Endothelial cell of umbilical vein (primary cell): Measurements from ENCODE around the gene SUGCT. TPM values are rescaled to one million over a fixed set of nuclear protein-coding genes. Genes with fewer than 3 reads are reported as not detected.

Experiments
- BruUV-seq: library from RNA; stranded (reverse); fragments of 400-500 nt; replicated peaks from 2 replicates; lab custom pipeline; 2021; lab: Mats Ljungman, UMichigan
- CTCF ChIA-PET: fragments of 300-600, 350-600 bp; sonication (Branson Sonifier 250); formaldehyde crosslinking; loops from one replicate; lab custom pipeline; 2021; ENCODE audit warnings: antibody characterized with exemption, inconsistent platforms; lab: Charles Lee
- POLR2A ChIA-PET: fragments of 300-600, 350-600 bp; sonication (Branson Sonifier 250); formaldehyde crosslinking; loops from one replicate; lab custom pipeline; 2021; ENCODE audit warnings: antibody characterized with exemption, inconsistent platforms; lab: Charles Lee
- DNase-seq: peaks from one replicate; pipeline ENCODE4 v3.0.0-alpha.2; 2011; ENCODE audit warnings: low read depth, low spot score
- FAIRE-seq: peaks from 2 replicates; lab custom pipeline; 2011; peaks lifted over from hg19 to GRCh38; lab: Jason Lieb, UNC
- H2AFZ ChIP-seq: 2 replicates; pipeline ENCODE4 v1.6.0; 2012; ENCODE audit warnings: low read depth, low read length, control low read depth, inconsistent platforms
- H3K27ac ChIP-seq: 2 replicates; pipeline ENCODE4 v1.5.1; 2011; ENCODE audit warnings: low read depth, mild to moderate bottlenecking, control low read depth, low read length, moderate library complexity; ENCODE audit not compliant: insufficient read depth
- H3K27me3 ChIP-seq, 2 experiments: 2 replicates each; pipeline versions ENCODE4 v1.6.0 to v1.6.1; 2011; ENCODE audit warnings: low read length in 2 of 2, mixed read lengths in 1 of 2; ENCODE audit not compliant: control insufficient read depth in 2 of 2, insufficient read depth in 2 of 2
- H3K36me3 ChIP-seq, 2 experiments: 2 replicates in 1 of 2; 3 replicates in 1 of 2; pipeline ENCODE4 v1.5.1; 2011; ENCODE audit warnings: low read length in 2 of 2, mild to moderate bottlenecking in 1 of 2, moderate library complexity in 1 of 2; ENCODE audit not compliant: control insufficient read depth in 2 of 2, insufficient read depth in 2 of 2; ENCODE audit errors: extremely low read depth in 1 of 2
- H3K4me1 ChIP-seq: 3 replicates; pipeline ENCODE4 v1.5.1; 2011; ENCODE audit warnings: mild to moderate bottlenecking, low read length; ENCODE audit not compliant: control insufficient read depth, insufficient read depth; ENCODE audit errors: extremely low read depth
- H3K4me2 ChIP-seq: 2 replicates; pipeline ENCODE4 v1.6.1; 2011; ENCODE audit warnings: low read length, control low read depth, mixed read lengths; ENCODE audit not compliant: insufficient read depth
- H3K4me3 ChIP-seq, 3 experiments: fragments of 200-600 bp in 1 of 3; sonication (generic), shearing (Covaris generic) in 1 of 3; replicated peaks in 1 of 3; 2 replicates each; pipeline ENCODE4 v1.5.1; 2011 to 2016; ENCODE audit warnings: control low read depth in 3 of 3, low read length in 3 of 3, mild to moderate bottlenecking in 2 of 3, inconsistent platforms in 1 of 3, low read depth in 1 of 3, moderate library complexity in 1 of 3; ENCODE audit not compliant: insufficient read depth in 1 of 3
- H3K79me2 ChIP-seq: 2 replicates; pipeline ENCODE4 v1.6.0; 2012; ENCODE audit warnings: low read length, inconsistent platforms; ENCODE audit not compliant: control insufficient read depth, insufficient read depth
- H3K9ac ChIP-seq: replicated peaks from 2 replicates; pipeline ENCODE3; 2011; ENCODE audit warnings: low read length, control low read depth; ENCODE audit not compliant: insufficient read depth; ENCODE audit errors: extremely low read depth
- H3K9me1 ChIP-seq: replicated peaks from 3 replicates; pipeline ENCODE4 v1.6.0; 2011; ENCODE audit warnings: mild to moderate bottlenecking, low read length; ENCODE audit not compliant: control insufficient read depth, insufficient read depth; ENCODE audit errors: extremely low read depth
- H3K9me3 ChIP-seq: replicated peaks from 2 replicates; pipeline ENCODE4 v1.5.1; 2012; ENCODE audit warnings: low read length, inconsistent platforms; ENCODE audit not compliant: control insufficient read depth, insufficient read depth
- H4K20me1 ChIP-seq: replicated peaks from 2 replicates; pipeline ENCODE3; 2011; ENCODE audit warnings: mild to moderate bottlenecking, low read length; ENCODE audit not compliant: control insufficient read depth, insufficient read depth; ENCODE audit errors: extremely low read depth
- EZH2 ChIP-seq: IDR thresholded peaks from 2 replicates; pipeline ENCODE4 v1.6.1; 2012; ENCODE audit warnings: borderline replicate concordance, low read depth, mild to moderate bottlenecking, moderate library complexity, low read length, inconsistent platforms; ENCODE audit not compliant: severe bottlenecking
- FOS ChIP-seq: IDR thresholded peaks from 2 replicates; pipeline ENCODE4 v1.6.1; 2011; ENCODE audit warnings: mild to moderate bottlenecking, low read length, moderate library complexity, borderline replicate concordance; ENCODE audit not compliant: insufficient read depth
- GATA2 ChIP-seq: IDR thresholded peaks from 2 replicates; pipeline ENCODE4 v1.7.0; 2011; ENCODE audit warnings: low read depth, mild to moderate bottlenecking, moderate library complexity, mixed read lengths, low read length; ENCODE audit not compliant: insufficient read length, insufficient read depth
- JUN ChIP-seq: IDR thresholded peaks from 2 replicates; pipeline ENCODE4 v1.6.1; 2011; ENCODE audit warnings: borderline replicate concordance, low read depth; ENCODE audit not compliant: insufficient read length, insufficient read depth
- MAX ChIP-seq: IDR thresholded peaks from 2 replicates; pipeline ENCODE4 v1.6.1; 2011; ENCODE audit not compliant: insufficient read depth, insufficient read length
- MYC ChIP-seq: IDR thresholded peaks from one replicate; pipeline ENCODE4 v1.6.1; 2011; ENCODE audit warnings: mild to moderate bottlenecking, low read depth, low read length
- POLR2A ChIP-seq: IDR thresholded peaks from 2 replicates; pipeline ENCODE4 v1.6.1; 2012; ENCODE audit warnings: low read depth, mild to moderate bottlenecking, control low read depth, low read length
- POLR2AphosphoS5 ChIP-seq: IDR thresholded peaks from 2 replicates; pipeline ENCODE4 v1.6.1; 2012; ENCODE audit warnings: low read depth, mild to moderate bottlenecking, control low read depth, low read length, moderate library complexity; ENCODE audit not compliant: insufficient read depth
- dilution Hi-C: fragments of 300-500 bp; cut with MboI; formaldehyde crosslinking; loops from one replicate; pipeline ENCODE4 v1.15.0; 2019; ENCODE audit warnings: low sequenced_read_pairs; ENCODE audit not compliant: extremely low pct_ligation_motif_present
- intact Hi-C: fragments of 100-400 bp; cut with micrococcal nuclease; formaldehyde crosslinking; loops from one replicate; pipeline ENCODE4 v1.10.0; 2022
- polyA plus RNA-seq, 4 experiments: library from polyadenylated mRNA; depleted of rRNA in 3 of 4; stranded (reverse) in 3 of 4; unstranded in 1 of 4; fragments of >200 nt; gene quantifications; 2 replicates each; pipeline versions ENCODE4 v1.2.1 to v1.2.3, GENCODE V29; 2011 to 2012; ENCODE audit warnings: missing spikeins in 1 of 4
- total RNA-seq: library from RNA; stranded (reverse); gene quantifications from 2 replicates; pipeline ENCODE4 v1.2.3, GENCODE V29; 2021
- TF ChIP-seq, protein P1 (sequence below), 2 donors: IDR thresholded peaks; 1 replicate in 1 of 2; 2 replicates in 1 of 2; pipeline ENCODE4 v1.5.1; 2011; ENCODE audit warnings: low read length in 2 of 2, mild to moderate bottlenecking in 2 of 2, moderate library complexity in 2 of 2, control low read depth in 1 of 2, inconsistent platforms in 1 of 2, low read depth in 1 of 2; ENCODE audit not compliant: insufficient read depth in 1 of 2; ENCODE audit errors: extremely low read depth in 1 of 2

Gene SUGCT
- total and polyA plus RNA-seq, 2 donors (not counting 3 experiments of a cell fraction or from before 2014, with no cell fraction given) = 1.2 to 1.4 TPM

DNA sequence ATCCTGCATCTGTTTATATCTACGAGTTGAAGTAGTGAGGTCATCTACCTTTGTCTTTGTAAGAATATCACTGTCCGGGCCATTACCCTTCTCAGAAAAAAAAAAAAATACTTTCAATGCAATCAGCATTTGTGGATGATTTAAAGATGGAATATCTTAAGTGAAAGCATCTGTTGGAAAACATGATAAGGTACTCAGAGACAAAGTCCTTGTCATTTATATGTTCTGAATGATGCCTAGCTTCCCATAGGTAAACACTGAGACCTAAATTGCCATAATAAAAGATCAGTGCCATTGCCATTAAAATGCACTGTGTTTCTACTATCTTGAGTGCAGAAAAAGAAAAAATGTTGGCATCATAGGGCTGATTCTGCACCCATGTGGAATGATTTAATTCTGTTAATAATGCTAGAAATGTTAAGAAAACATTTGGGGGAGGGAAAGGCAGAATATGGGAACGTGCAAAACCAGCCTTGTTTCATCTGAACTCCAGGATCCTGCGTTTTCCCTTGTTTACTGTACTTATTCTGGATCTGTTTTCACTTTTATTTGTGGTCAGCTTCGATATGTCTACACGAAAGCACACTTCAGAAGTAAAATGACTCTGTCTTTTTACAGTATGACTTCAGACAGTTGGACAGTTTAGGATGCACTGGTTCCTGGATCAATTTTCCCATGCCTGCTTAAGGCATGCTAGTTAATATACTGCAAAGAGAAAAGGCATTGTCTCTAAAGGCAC lies 669.8 kb downstream of the SUGCT start:
- BruUV-seq = no TSS peak
- no peaks in the 10 kb centered on the region for H3K9me3 ChIP-seq
- DNase-seq (no peak), FAIRE-seq (no peak)
- no peaks in the 10 kb centered on the region for H3K79me2 ChIP-seq
- TF ChIP-seq MYC (no peak), POLR2A (no peak), POLR2AphosphoS5 (no peak), MAX (no peak), GATA2 (no peak), FOS (no peak), EZH2 (no peak), JUN (no peak)
- TF ChIP-seq, protein P1, sequence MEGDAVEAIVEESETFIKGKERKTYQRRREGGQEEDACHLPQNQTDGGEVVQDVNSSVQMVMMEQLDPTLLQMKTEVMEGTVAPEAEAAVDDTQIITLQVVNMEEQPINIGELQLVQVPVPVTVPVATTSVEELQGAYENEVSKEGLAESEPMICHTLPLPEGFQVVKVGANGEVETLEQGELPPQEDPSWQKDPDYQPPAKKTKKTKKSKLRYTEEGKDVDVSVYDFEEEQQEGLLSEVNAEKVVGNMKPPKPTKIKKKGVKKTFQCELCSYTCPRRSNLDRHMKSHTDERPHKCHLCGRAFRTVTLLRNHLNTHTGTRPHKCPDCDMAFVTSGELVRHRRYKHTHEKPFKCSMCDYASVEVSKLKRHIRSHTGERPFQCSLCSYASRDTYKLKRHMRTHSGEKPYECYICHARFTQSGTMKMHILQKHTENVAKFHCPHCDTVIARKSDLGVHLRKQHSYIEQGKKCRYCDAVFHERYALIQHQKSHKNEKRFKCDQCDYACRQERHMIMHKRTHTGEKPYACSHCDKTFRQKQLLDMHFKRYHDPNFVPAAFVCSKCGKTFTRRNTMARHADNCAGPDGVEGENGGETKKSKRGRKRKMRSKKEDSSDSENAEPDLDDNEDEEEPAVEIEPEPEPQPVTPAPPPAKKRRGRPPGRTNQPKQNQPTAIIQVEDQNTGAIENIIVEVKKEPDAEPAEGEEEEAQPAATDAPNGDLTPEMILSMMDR (IDR thresholded peaks at IDR 0.05; ENCODE audit: extremely low read depth in 1 of 2, insufficient read depth in 1 of 2, low read depth in 1 of 2, low read length in 2 of 2) = no peak
- no peak overlapping the region for H3K9ac ChIP-seq
- no peak overlapping the region for H2AFZ ChIP-seq
- no peaks in the 10 kb centered on the region for H3K4me1 ChIP-seq
- POLR2A ChIA-PET = no interaction called here
- intact Hi-C loops = no loop called here
- H3K36me3 ChIP-seq = no peaks in the 10 kb centered on the region
- no peak overlapping the region for H3K4me2 ChIP-seq
- H3K27ac ChIP-seq = no peak overlapping the region
- H3K9me1 ChIP-seq = no peaks in the 10 kb centered on the region
- H3K27me3 ChIP-seq = no peaks in the 10 kb centered on the region
- dilution Hi-C loops = no loop called here
- CTCF ChIA-PET = no interaction called here
- no peak overlapping the region for H3K4me3 ChIP-seq
- no peaks in the 10 kb centered on the region for H4K20me1 ChIP-seq
